HepG2 (cell line): ENCODE data around the gene THEM5. TPM values are rescaled to one million over a fixed set of nuclear protein-coding genes. Genes with fewer than 3 reads are reported as not detected.

ENCODE experiments used
- BORCS8-MEF2B ChIP-seq: sonication (generic); formaldehyde crosslinking; IDR thresholded peaks from 2 replicates; pipeline ENCODE4 v1.8.0; 2022; ENCODE audit warnings: mild to moderate bottlenecking, missing genetic modification reagents
- CSRNP1 ChIP-seq: sonication (generic); formaldehyde crosslinking; IDR thresholded peaks from 2 replicates; pipeline ENCODE4 v1.8.1; 2023; ENCODE audit warnings: mild to moderate bottlenecking, missing genetic modification reagents
- KAT8 ChIP-seq: IDR thresholded peaks from 2 replicates; pipeline ENCODE4 v1.6.1; 2016; ENCODE audit warnings: missing genetic modification reagents, missing compliant biosample characterization
- KMT2B ChIP-seq: IDR thresholded peaks from 2 replicates; pipeline ENCODE4 v1.6.1; 2016; ENCODE audit warnings: missing genetic modification reagents, missing compliant biosample characterization
- MXD1 ChIP-seq: sonication (generic); formaldehyde crosslinking; IDR thresholded peaks from 2 replicates; pipeline ENCODE4 v1.4.0; 2020; ENCODE audit warnings: mild to moderate bottlenecking, missing genetic modification reagents
- MYC ChIP-seq: sonication (generic); formaldehyde crosslinking; IDR thresholded peaks from 2 replicates; pipeline ENCODE4 v1.9.0; 2021; ENCODE audit warnings: missing genetic modification reagents, borderline replicate concordance
- POLR2A ChIP-seq, 2 experiments: IDR thresholded peaks; 2 replicates each; pipeline ENCODE4 v1.6.1; 2011; ENCODE audit warnings: low read depth in 2 of 2, low read length in 2 of 2, mild to moderate bottlenecking in 1 of 2, moderate library complexity in 1 of 2; ENCODE audit not compliant: insufficient read depth in 1 of 2
- POLR2AphosphoS5 ChIP-seq: IDR thresholded peaks from 2 replicates; pipeline ENCODE4 v1.6.1; 2012; ENCODE audit warnings: low read depth, low read length
- SAP130 ChIP-seq: IDR thresholded peaks from 2 replicates; pipeline ENCODE4 v1.6.1; 2016; ENCODE audit warnings: low read depth
- SP5 ChIP-seq: IDR thresholded peaks from 2 replicates; pipeline ENCODE4 v1.6.1; 2016; ENCODE audit warnings: low read depth, borderline replicate concordance
- ZFP90 ChIP-seq: sonication (generic); formaldehyde crosslinking; IDR thresholded peaks from 2 replicates; pipeline ENCODE4 v1.8.0; 2022; ENCODE audit warnings: missing genetic modification reagents, mild to moderate bottlenecking, inconsistent platforms, borderline replicate concordance
- ZFY ChIP-seq: sonication (generic); formaldehyde crosslinking; IDR thresholded peaks from 2 replicates; pipeline ENCODE4 v1.4.0; 2020; ENCODE audit warnings: missing genetic modification reagents
- ZNF331 ChIP-seq: sonication (generic); formaldehyde crosslinking; IDR thresholded peaks from 2 replicates; pipeline ENCODE4 v1.4.0; 2020; ENCODE audit warnings: missing genetic modification reagents
- ZNF598 ChIP-seq: sonication (generic); formaldehyde crosslinking; IDR thresholded peaks from 2 replicates; pipeline ENCODE4 v1.5.1; 2020; ENCODE audit warnings: mild to moderate bottlenecking, missing genetic modification reagents, borderline replicate concordance
- ZZZ3 ChIP-seq: sonication (generic); formaldehyde crosslinking; IDR thresholded peaks from 2 replicates; pipeline ENCODE4 v1.4.0; 2020; ENCODE audit warnings: missing genetic modification reagents, mild to moderate bottlenecking, borderline replicate concordance
- polyA plus RNA-seq, 8 experiments: library from polyadenylated mRNA; depleted of rRNA in 3 of 8; stranded (reverse) in 7 of 8; unstranded in 1 of 8; fragments of >200 nt; fragmentation: Illumina TruSeq in 4 of 8; extraction: Trizol in 4 of 8; gene quantifications; 2 replicates each; pipeline versions ENCODE4 v1.2.1 to v1.2.3, GENCODE V29; 2011 to 2016; ENCODE audit warnings: low read depth in 4 of 8, missing spikeins in 1 of 8, mixed read lengths in 1 of 8; ENCODE audit not compliant: insufficient read depth in 1 of 8
- total RNA-seq, 5 experiments: library from RNA; depleted of rRNA; stranded (reverse); fragments of >200 nt; fragmentation: Illumina TruSeq; extraction: Trizol; gene quantifications; 2 replicates each; pipeline ENCODE4 v1.2.3, GENCODE V29; 2016; ENCODE audit warnings: low read depth in 1 of 5
- TF ChIP-seq, protein P1 (sequence below): sonication (generic); formaldehyde crosslinking; IDR thresholded peaks from 2 replicates; pipeline ENCODE4 v1.5.0; 2020; ENCODE audit warnings: mild to moderate bottlenecking, missing genetic modification reagents, moderate library complexity
- TF ChIP-seq, protein P2 (sequence below): sonication (generic); formaldehyde crosslinking; IDR thresholded peaks from 2 replicates; pipeline ENCODE4 v1.4.0; 2020; ENCODE audit warnings: mild to moderate bottlenecking, missing genetic modification reagents
- TF ChIP-seq, protein P3 (sequence below): IDR thresholded peaks from 2 replicates; pipeline ENCODE4 v1.6.1; 2016; ENCODE audit warnings: low read depth, borderline replicate concordance

The THEM5 gene
- total and polyA plus RNA-seq, 2 of the 13 experiments (the other 11 are each of a cell fraction or from before 2014, with no cell fraction given), result not detected

- TF ChIP-seq SAP130 (CRISPR knock-in tag), result peak; percentile 41; the same call in 1 of the 2 replicates
- no peak for TF ChIP-seq ZFP90 (CRISPR knock-in tag)
- peak; percentile 52; the same call in 1 of the 2 replicates for TF ChIP-seq KAT8 (CRISPR knock-in tag)
- no peak for TF ChIP-seq ZNF598 (CRISPR knock-in tag)
- 0 out of 2 replicates have a peak, but pooled peaks have one; percentile 76 for TF ChIP-seq CSRNP1 (CRISPR knock-in tag)
- TF ChIP-seq KMT2B, result 0 out of 2 replicates have a peak, but pooled peaks have one; percentile 30
- TF ChIP-seq MXD1 (CRISPR knock-in tag), result peak; percentile 78
- TF ChIP-seq SP5 (CRISPR knock-in tag), result peak; percentile 58; the same call in 1 of the 2 replicates
- 0 out of 2 replicates have a peak, but pooled peaks have one; percentile 31 for TF ChIP-seq BORCS8-MEF2B (CRISPR knock-in tag)
- 0 out of 2 replicates have a peak, but pooled peaks have one; percentile 49 for TF ChIP-seq ZFY (CRISPR knock-in tag)
- TF ChIP-seq POLR2AphosphoS5, result peak; percentile 46; the same call in 1 of the 2 replicates
- TF ChIP-seq MYC, result peak; percentile 79
- TF ChIP-seq, protein P1, sequence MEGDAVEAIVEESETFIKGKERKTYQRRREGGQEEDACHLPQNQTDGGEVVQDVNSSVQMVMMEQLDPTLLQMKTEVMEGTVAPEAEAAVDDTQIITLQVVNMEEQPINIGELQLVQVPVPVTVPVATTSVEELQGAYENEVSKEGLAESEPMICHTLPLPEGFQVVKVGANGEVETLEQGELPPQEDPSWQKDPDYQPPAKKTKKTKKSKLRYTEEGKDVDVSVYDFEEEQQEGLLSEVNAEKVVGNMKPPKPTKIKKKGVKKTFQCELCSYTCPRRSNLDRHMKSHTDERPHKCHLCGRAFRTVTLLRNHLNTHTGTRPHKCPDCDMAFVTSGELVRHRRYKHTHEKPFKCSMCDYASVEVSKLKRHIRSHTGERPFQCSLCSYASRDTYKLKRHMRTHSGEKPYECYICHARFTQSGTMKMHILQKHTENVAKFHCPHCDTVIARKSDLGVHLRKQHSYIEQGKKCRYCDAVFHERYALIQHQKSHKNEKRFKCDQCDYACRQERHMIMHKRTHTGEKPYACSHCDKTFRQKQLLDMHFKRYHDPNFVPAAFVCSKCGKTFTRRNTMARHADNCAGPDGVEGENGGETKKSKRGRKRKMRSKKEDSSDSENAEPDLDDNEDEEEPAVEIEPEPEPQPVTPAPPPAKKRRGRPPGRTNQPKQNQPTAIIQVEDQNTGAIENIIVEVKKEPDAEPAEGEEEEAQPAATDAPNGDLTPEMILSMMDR (CRISPR knock-in tag), result 0 out of 2 replicates have a peak, but pooled peaks have one; percentile 12
- TF ChIP-seq, protein P2, sequence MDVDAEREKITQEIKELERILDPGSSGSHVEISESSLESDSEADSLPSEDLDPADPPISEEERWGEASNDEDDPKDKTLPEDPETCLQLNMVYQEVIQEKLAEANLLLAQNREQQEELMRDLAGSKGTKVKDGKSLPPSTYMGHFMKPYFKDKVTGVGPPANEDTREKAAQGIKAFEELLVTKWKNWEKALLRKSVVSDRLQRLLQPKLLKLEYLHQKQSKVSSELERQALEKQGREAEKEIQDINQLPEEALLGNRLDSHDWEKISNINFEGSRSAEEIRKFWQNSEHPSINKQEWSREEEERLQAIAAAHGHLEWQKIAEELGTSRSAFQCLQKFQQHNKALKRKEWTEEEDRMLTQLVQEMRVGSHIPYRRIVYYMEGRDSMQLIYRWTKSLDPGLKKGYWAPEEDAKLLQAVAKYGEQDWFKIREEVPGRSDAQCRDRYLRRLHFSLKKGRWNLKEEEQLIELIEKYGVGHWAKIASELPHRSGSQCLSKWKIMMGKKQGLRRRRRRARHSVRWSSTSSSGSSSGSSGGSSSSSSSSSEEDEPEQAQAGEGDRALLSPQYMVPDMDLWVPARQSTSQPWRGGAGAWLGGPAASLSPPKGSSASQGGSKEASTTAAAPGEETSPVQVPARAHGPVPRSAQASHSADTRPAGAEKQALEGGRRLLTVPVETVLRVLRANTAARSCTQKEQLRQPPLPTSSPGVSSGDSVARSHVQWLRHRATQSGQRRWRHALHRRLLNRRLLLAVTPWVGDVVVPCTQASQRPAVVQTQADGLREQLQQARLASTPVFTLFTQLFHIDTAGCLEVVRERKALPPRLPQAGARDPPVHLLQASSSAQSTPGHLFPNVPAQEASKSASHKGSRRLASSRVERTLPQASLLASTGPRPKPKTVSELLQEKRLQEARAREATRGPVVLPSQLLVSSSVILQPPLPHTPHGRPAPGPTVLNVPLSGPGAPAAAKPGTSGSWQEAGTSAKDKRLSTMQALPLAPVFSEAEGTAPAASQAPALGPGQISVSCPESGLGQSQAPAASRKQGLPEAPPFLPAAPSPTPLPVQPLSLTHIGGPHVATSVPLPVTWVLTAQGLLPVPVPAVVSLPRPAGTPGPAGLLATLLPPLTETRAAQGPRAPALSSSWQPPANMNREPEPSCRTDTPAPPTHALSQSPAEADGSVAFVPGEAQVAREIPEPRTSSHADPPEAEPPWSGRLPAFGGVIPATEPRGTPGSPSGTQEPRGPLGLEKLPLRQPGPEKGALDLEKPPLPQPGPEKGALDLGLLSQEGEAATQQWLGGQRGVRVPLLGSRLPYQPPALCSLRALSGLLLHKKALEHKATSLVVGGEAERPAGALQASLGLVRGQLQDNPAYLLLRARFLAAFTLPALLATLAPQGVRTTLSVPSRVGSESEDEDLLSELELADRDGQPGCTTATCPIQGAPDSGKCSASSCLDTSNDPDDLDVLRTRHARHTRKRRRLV (CRISPR knock-in tag), result no peak
- TF ChIP-seq ZZZ3 (CRISPR knock-in tag), result no peak
- TF ChIP-seq POLR2A (IDR thresholded peaks at IDR 0.05; ENCODE audit: insufficient read depth in 1 of 2, low read depth in 2 of 2, low read length in 2 of 2), result peak; percentile 55 to 57; a peak in 3 of 4 replicates
- TF ChIP-seq, protein P3, sequence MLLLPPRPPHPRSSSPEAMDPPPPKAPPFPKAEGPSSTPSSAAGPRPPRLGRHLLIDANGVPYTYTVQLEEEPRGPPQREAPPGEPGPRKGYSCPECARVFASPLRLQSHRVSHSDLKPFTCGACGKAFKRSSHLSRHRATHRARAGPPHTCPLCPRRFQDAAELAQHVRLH (CRISPR knock-in tag), result 0 out of 2 replicates have a peak, but pooled peaks have one; percentile 13
- peak; percentile 19; the same call in 1 of the 2 replicates for TF ChIP-seq ZNF331
Observed at GRCh38 chr1:151839457-151840403, 13.8 kb downstream of the THEM5 start, which contains the start of gene C2CD4D (continued).
